Fibroblast of lung (primary cell): ENCODE measurements around the gene CHST11.

Experiments
- CTCF ChIP-seq, 2 donors: IDR thresholded peaks in 1 of 2; conservative IDR thresholded peaks in 1 of 2; 1 replicate in 1 of 2; 2 replicates in 1 of 2; pipeline ENCODE4 v1.5.1; 2011 to 2012; ENCODE audit warnings: low read length in 2 of 2, control low read depth in 1 of 2, inconsistent platforms in 1 of 2, low read depth in 1 of 2, mild to moderate bottlenecking in 1 of 2
- EZH2 ChIP-seq: IDR thresholded peaks from 2 replicates; pipeline ENCODE4 v1.5.1; 2012; ENCODE audit warnings: low read length, control low read depth, mild to moderate bottlenecking; ENCODE audit errors: missing control alignments

- TF ChIP-seq EZH2 (no peak), CTCF (conservative IDR thresholded peaks at IDR 0.05 in 1 of 2, IDR thresholded peaks at IDR 0.05 in 1 of 2; ENCODE audit: low read depth in 1 of 2, low read length in 2 of 2) (no peak)
Observed at GRCh38 chr12:104463368-104463767, 6.6 kb downstream of the CHST11 start.
